Omental fat pad (tissue), 4 donors: ENCODE results near the gene DNAJB8. TPM values are rescaled to one million over a fixed set of nuclear protein-coding genes. Genes with fewer than 3 reads are reported as not detected.
A peak's percentile ranks its signal among the peaks of the same experiment; 100 is the strongest.

Experiments
- ATAC-seq: fragments of 150-250 bp; one replicate; pipeline ENCODE4 v1.9.1; 2016; ENCODE audit warnings: mild to moderate bottlenecking, moderate library complexity; ENCODE audit not compliant: low FRiP score
- DNase-seq: peaks from one replicate; pipeline ENCODE4 v3.0.0-alpha.2; 2019; ENCODE audit warnings: low spot score
- CTCF ChIP-seq, 3 donors: fragments of 450-650 bp; IDR thresholded peaks; one replicate each; pipeline ENCODE4 v1.5.1; 2016 to 2017; ENCODE audit warnings: antibody characterized with exemption in 3 of 3, mild to moderate bottlenecking in 3 of 3, moderate library complexity in 2 of 3
- total RNA-seq, 4 donors: library from RNA; depleted of rRNA; stranded (reverse); fragments of >200 nt; gene quantifications; one replicate each; pipeline ENCODE4 v1.1.0, GENCODE V29; 2016

Gene DNAJB8
- total RNA-seq, 4 donors from 2014 or later = not detected

GRCh38 chr3:128498901-128499530 is 32.3 kb upstream of the DNAJB8 start:
- no peak for TF ChIP-seq CTCF (IDR thresholded peaks at IDR 0.05)
- DNase-seq = no peak

GRCh38 chr3:128498127-128498626 is 31.5 kb upstream of the DNAJB8 start:
- no peak for ATAC-seq
- TF ChIP-seq CTCF (IDR thresholded peaks at IDR 0.05) = no peak

More at GRCh38 chr3:128498901-128499530, 32.3 kb upstream of the DNAJB8 start:
- ATAC-seq = no peak

GRCh38 chr3:128497305-128498126 is 30.8 kb upstream of the DNAJB8 start:
- DNase-seq (no peak), ATAC-seq (peak; percentile 24)
- peak in 2 of 3 donors; percentile 32 to 34 for TF ChIP-seq CTCF (IDR thresholded peaks at IDR 0.05)

More at GRCh38 chr3:128498127-128498626, 31.5 kb upstream of the DNAJB8 start:
- no peak for DNase-seq

- no peak for TF ChIP-seq CTCF (IDR thresholded peaks at IDR 0.05)
- DNase-seq (no peak), ATAC-seq (no peak)
These were observed 30.1 kb upstream of the DNAJB8 start for GRCh38 chr3:128496602-128497304.

GRCh38 chr3:128496019-128496601 is 29.4 kb upstream of the DNAJB8 start:
- DNase-seq (no peak), ATAC-seq (no peak)
- no peak for TF ChIP-seq CTCF (IDR thresholded peaks at IDR 0.05)

- DNase-seq = no peak
- no peak for TF ChIP-seq CTCF (IDR thresholded peaks at IDR 0.05)
- ATAC-seq = no peak
These were observed 28.8 kb upstream of the DNAJB8 start for GRCh38 chr3:128495435-128495970.
